Glutamatergic neuron (in vitro differentiated cells): Measurements from ENCODE around the gene PCTP. TPM values are rescaled to one million over a fixed set of nuclear protein-coding genes. Genes with fewer than 3 reads are reported as not detected.
A peak's percentile ranks its signal among the peaks of the same experiment; 100 is the strongest.

ENCODE experiments used
- DNase-seq: peaks from one replicate; pipeline ENCODE4 v3.0.0; 2022
- H3K27ac Mint-ChIP-seq: one replicate; pipeline ENCODE4 v1.8.0; 2020; ENCODE audit warnings: mild to moderate bottlenecking, mixed read lengths, inconsistent platforms; ENCODE audit not compliant: unreplicated experiment
- H3K27me3 Mint-ChIP-seq: one replicate; pipeline ENCODE4 v1.8.0; 2020; ENCODE audit warnings: mild to moderate bottlenecking, moderate library complexity, mixed read lengths, inconsistent platforms; ENCODE audit not compliant: unreplicated experiment
- H3K36me3 Mint-ChIP-seq: one replicate; pipeline ENCODE4 v1.8.0; 2020; ENCODE audit warnings: mild to moderate bottlenecking, mixed read lengths, inconsistent platforms; ENCODE audit not compliant: unreplicated experiment
- H3K4me1 Mint-ChIP-seq: one replicate; pipeline ENCODE4 v1.8.0; 2020; ENCODE audit warnings: mild to moderate bottlenecking, low read depth, mixed read lengths, inconsistent platforms; ENCODE audit not compliant: unreplicated experiment
- H3K4me3 Mint-ChIP-seq: one replicate; pipeline ENCODE4 v1.8.0; 2020; ENCODE audit warnings: mild to moderate bottlenecking, mixed read lengths, inconsistent platforms; ENCODE audit not compliant: unreplicated experiment
- H3K9me3 Mint-ChIP-seq: one replicate; pipeline ENCODE4 v1.8.0; 2020; ENCODE audit warnings: mild to moderate bottlenecking, moderate library complexity, mixed read lengths, inconsistent platforms; ENCODE audit not compliant: unreplicated experiment
- CTCF ChIP-seq: fragments of 200-600 bp; sonication (generic); IDR thresholded peaks from one replicate; pipeline ENCODE4 v1.5.0; 2021; ENCODE audit not compliant: partially characterized antibody, unreplicated experiment
- total RNA-seq: library from RNA; stranded (reverse); fragmentation: NEBNext Ultra II Directional; extraction: Animal tissue kit (Norgen Biotek cat#: 25700); gene quantifications from one replicate; pipeline ENCODE4 v1.2.1, GENCODE V29; 2021; ENCODE audit not compliant: unreplicated experiment

Gene PCTP
- total RNA-seq, 1 donor from 2014 or later = 20.5 TPM

- Mint-ChIP-seq H3K27me3 (peaks cover 8% of the 10 kb centered on the region), H3K4me1 (peaks cover 8% of the 10 kb centered on the region), H3K4me3 (no peak overlapping the region), H3K27ac (no peak overlapping the region), H3K36me3 (no peaks in the 10 kb centered on the region), H3K9me3 (no peaks in the 10 kb centered on the region)
- no peak for DNase-seq
- no peak for TF ChIP-seq CTCF
Observed at GRCh38 chr17:55748841-55749240, 2.0 kb upstream of the PCTP start.

GRCh38 chr17:55749985-55750384 lies 866 bp upstream of the PCTP start:
- DNase-seq = no peak
- Mint-ChIP-seq H3K9me3 (no peaks in the 10 kb centered on the region), H3K4me3 (no peak overlapping the region), H3K36me3 (no peaks in the 10 kb centered on the region), H3K4me1 (peaks cover 8% of the 10 kb centered on the region), H3K27ac (no peak overlapping the region), H3K27me3 (peaks cover 8% of the 10 kb centered on the region)
- TF ChIP-seq CTCF = no peak

- Mint-ChIP-seq H3K36me3 (no peaks in the 10 kb centered on the region), H3K4me1 (peaks cover 8% of the 10 kb centered on the region), H3K9me3 (peaks cover 1% of the 10 kb centered on the region), H3K4me3 (peak overlapping the region; percentile 91), H3K27me3 (peaks cover 8% of the 10 kb centered on the region), H3K27ac (peak overlapping the region; percentile 75)
- no peak for DNase-seq
- TF ChIP-seq CTCF = no peak
Observed at GRCh38 chr17:55751720-55752250, 934 bp downstream of the PCTP start.

- H3K4me3 Mint-ChIP-seq = no peak overlapping the region
Observed at GRCh38 chr17:55756689-55757088, 5.8 kb downstream of the PCTP start.

More at GRCh38 chr17:55756689-55757088, 5.8 kb downstream of the PCTP start:
- no peak for DNase-seq
- TF ChIP-seq CTCF = no peak
- Mint-ChIP-seq H3K4me1 (peaks cover 7% of the 10 kb centered on the region), H3K27ac (no peak overlapping the region), H3K9me3 (peaks cover 1% of the 10 kb centered on the region), H3K36me3 (no peaks in the 10 kb centered on the region), H3K27me3 (peaks cover 4% of the 10 kb centered on the region)
